Gastroesophageal sphincter (tissue), 4 donors: ENCODE results near the gene PDCL2. TPM values are rescaled to one million over a fixed set of nuclear protein-coding genes. Genes with fewer than 3 reads are reported as not detected.

Source experiments
- ATAC-seq: fragments of 150-250 bp; one replicate; pipeline ENCODE4 v1.9.1; 2016; ENCODE audit warnings: mild to moderate bottlenecking, moderate library complexity
- H3K27ac ChIP-seq, 4 donors: fragments of 200-600 bp; sonication (generic) in 3 of 4; 1 replicate in 3 of 4; 2 replicates in 1 of 4; pipeline ENCODE4 v1.5.1; 2016 to 2019
- H3K27me3 ChIP-seq: fragments of 200-600 bp; sonication (generic); one replicate; pipeline ENCODE4 v1.5.1; 2019
- H3K36me3 ChIP-seq, 2 donors: fragments of 200-600 bp; sonication (generic); one replicate each; pipeline ENCODE4 v1.5.1; 2019; ENCODE audit warnings: control low read depth in 1 of 2
- H3K4me1 ChIP-seq, 3 donors: fragments of 200-600 bp; sonication (generic); 1 replicate in 2 of 3; 2 replicates in 1 of 3; pipeline ENCODE4 v1.5.1; 2016 to 2019; ENCODE audit warnings: control low read depth in 2 of 3
- H3K4me3 ChIP-seq, 2 donors: fragments of 200-600 bp; sonication (generic); one replicate each; pipeline ENCODE4 v1.5.1; 2019; ENCODE audit warnings: mild to moderate bottlenecking in 1 of 2, moderate library complexity in 1 of 2
- H3K9me3 ChIP-seq, 3 donors: fragments of 200-600 bp; sonication (generic); one replicate each; pipeline ENCODE4 v1.5.1; 2017 to 2019; ENCODE audit warnings: control low read depth in 2 of 3
- CTCF ChIP-seq, 4 experiments: fragments of 200-600 bp in 2 of 4; fragments of 450-650 bp in 2 of 4; sonication (generic) in 1 of 4; IDR thresholded peaks; one replicate each; pipeline ENCODE4 v1.5.1; 2017 to 2019; ENCODE audit warnings: antibody characterized with exemption in 4 of 4, mild to moderate bottlenecking in 2 of 4, moderate library complexity in 2 of 4
- EP300 ChIP-seq: sonication (generic); formaldehyde crosslinking; IDR thresholded peaks from one replicate; pipeline ENCODE4 v1.6.1; 2017; ENCODE audit warnings: antibody characterized with exemption, mild to moderate bottlenecking
- POLR2A ChIP-seq, 2 donors: fragments of 450-650 bp; IDR thresholded peaks; one replicate each; pipeline ENCODE4 v1.6.1; 2017; ENCODE audit warnings: antibody characterized with exemption in 2 of 2, mild to moderate bottlenecking in 2 of 2, moderate library complexity in 1 of 2
- POLR2AphosphoS5 ChIP-seq: sonication (generic); formaldehyde crosslinking; IDR thresholded peaks from one replicate; pipeline ENCODE4 v1.6.1; 2017; ENCODE audit warnings: antibody characterized with exemption
- WGBS, 2 donors: methylation state at CpG; one replicate each; pipeline ENCODE4 v1.1.5; 2018; ENCODE audit warnings: low coverage in 1 of 2; 5-methylcytosine and 5-hydroxymethylcytosine counted together
- total RNA-seq, 4 donors: library from RNA; depleted of rRNA; stranded (reverse); fragments of >200 nt; gene quantifications; one replicate each; pipeline ENCODE4 v1.1.0, GENCODE V29; 2016

Gene PDCL2
- total RNA-seq, 4 donors from 2014 or later: not detected

- 89 to 100% methylated on average over 3 of the region's 3 CpGs for WGBS, 2 donors
- Histone ChIP-seq H3K27ac (no peak overlapping the region), H3K36me3 (no peaks in the 10 kb centered on the region), H3K9me3 (no peaks in the 10 kb centered on the region), H3K4me1 (no peaks in the 10 kb centered on the region), H3K27me3 (no peaks in the 10 kb centered on the region), H3K4me3 (no peak overlapping the region)
- ATAC-seq: no peak
- TF ChIP-seq POLR2A (IDR thresholded peaks at IDR 0.05) (no peak), EP300 (no peak)
Measured at GRCh38 chr4:55611358-55612059, 19.5 kb upstream of the PDCL2 start.

DNA sequence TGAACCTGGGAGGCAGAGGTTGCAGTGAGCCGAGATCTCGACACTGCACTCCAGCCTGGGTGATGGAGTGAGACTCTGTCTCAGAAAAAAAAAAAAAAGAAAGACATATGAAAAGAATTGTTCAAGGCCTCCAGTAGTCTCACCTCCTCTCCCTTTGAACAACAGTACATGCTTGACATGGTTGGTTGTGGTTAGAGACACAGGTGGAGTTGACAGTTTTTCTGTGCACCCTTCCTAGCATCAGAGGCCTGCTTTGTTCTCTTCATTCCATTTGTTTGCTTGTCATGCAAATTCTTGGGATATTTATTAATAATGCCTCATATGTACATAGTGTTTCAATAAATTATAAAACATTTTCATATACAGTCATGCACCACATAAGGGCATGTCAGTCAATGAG lies 18.3 kb upstream of the PDCL2 start:
- ATAC-seq: no peak
- Histone ChIP-seq H3K27me3 (no peaks in the 10 kb centered on the region), H3K4me1 (no peaks in the 10 kb centered on the region), H3K27ac (no peak overlapping the region), H3K36me3 (no peaks in the 10 kb centered on the region), H3K4me3 (no peak overlapping the region), H3K9me3 (no peaks in the 10 kb centered on the region)
- 93% methylated on average over 2 of the region's 2 CpGs; no CpG with 5 or more reads in 1 of the 2 donors for WGBS, 2 donors
- TF ChIP-seq POLR2A (IDR thresholded peaks at IDR 0.05) (no peak), EP300 (no peak), POLR2AphosphoS5 (no peak), CTCF (IDR thresholded peaks at IDR 0.05) (no peak)

DNA sequence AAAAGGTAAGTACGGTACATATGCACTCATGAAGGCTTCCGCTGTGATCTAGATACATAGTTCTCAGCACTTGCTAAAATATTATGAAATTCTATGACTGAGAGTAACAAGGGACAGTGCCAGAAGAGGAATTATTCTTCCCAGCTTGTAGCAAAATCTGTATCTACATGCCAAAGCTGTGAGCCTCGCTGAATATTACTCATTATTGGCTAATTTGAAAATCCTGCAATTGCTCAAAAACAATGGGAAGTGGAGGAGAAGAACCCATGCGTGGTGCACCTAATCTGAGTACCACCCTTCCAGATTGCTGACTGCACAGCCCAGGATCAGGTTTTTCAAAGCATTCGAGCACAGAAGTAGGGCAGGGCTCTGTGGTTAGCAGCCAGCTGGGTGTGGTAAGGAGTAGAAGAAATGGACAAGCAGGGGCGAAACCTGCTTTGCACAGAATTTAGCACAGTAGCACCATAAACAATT lies 17.4 kb upstream of the PDCL2 start:
- H3K9me3 ChIP-seq: no peaks in the 10 kb centered on the region
- no peaks in the 10 kb centered on the region for H3K27me3 ChIP-seq
- no peaks in the 10 kb centered on the region for H3K4me1 ChIP-seq
- peak; percentile 74 for ATAC-seq
- H3K27ac ChIP-seq: no peak overlapping the region
- TF ChIP-seq POLR2AphosphoS5 (no peak), CTCF (IDR thresholded peaks at IDR 0.05) (no peak), EP300 (no peak), POLR2A (IDR thresholded peaks at IDR 0.05) (no peak)
- 64 to 74% methylated on average over 6 of the region's 6 CpGs for WGBS, 2 donors
- no peaks in the 10 kb centered on the region for H3K36me3 ChIP-seq
- no peak overlapping the region for H3K4me3 ChIP-seq

GRCh38 chr4:55608591-55608990 lies 16.5 kb upstream of the PDCL2 start:
- TF ChIP-seq POLR2A (IDR thresholded peaks at IDR 0.05) (no peak), EP300 (no peak), POLR2AphosphoS5 (no peak), CTCF (IDR thresholded peaks at IDR 0.05) (no peak)
- WGBS, 2 donors: 77 to 100% methylated on average over 1 of the region's 1 CpG
- no peaks in the 10 kb centered on the region for H3K4me1 ChIP-seq
- no peak for ATAC-seq
- no peaks in the 10 kb centered on the region for H3K36me3 ChIP-seq
- no peaks in the 10 kb centered on the region for H3K9me3 ChIP-seq
- H3K4me3 ChIP-seq: no peak overlapping the region
- no peak overlapping the region for H3K27ac ChIP-seq
- no peaks in the 10 kb centered on the region for H3K27me3 ChIP-seq

DNA sequence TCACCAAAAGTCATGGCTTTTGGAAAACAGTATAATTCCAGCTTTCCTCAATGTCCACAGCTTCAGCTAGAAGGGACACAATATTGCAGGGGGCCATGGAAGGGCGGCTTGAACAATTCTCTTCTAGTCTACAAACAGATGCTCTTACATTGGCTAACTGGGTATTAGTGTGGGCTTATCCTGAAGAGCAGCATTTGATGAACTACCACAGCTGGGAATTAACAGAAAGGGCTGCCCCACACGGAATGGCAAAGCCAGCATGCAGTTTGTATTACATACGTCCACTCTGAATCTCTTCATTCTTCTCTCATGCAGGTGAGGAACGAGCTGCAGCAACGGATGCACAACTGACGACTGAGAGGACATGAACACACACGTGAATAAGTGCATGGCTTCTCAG lies 13.0 kb upstream of the PDCL2 start:
- WGBS, 2 donors: 80 to 88% methylated on average over 6 to 7 of the region's 7 CpGs

More for the DNA sequence above, 13.0 kb upstream of the PDCL2 start:
- TF ChIP-seq CTCF (IDR thresholded peaks at IDR 0.05): no peak
- TF ChIP-seq POLR2A (IDR thresholded peaks at IDR 0.05): no peak
- no peak for TF ChIP-seq POLR2AphosphoS5
- no peak for TF ChIP-seq EP300
- no peaks in the 10 kb centered on the region for H3K27me3 ChIP-seq
- no peak overlapping the region for H3K27ac ChIP-seq
- ATAC-seq: no peak
- no peaks in the 10 kb centered on the region for H3K36me3 ChIP-seq
- H3K4me3 ChIP-seq: no peak overlapping the region
- H3K9me3 ChIP-seq: no peaks in the 10 kb centered on the region
- no peaks in the 10 kb centered on the region for H3K4me1 ChIP-seq
